K562 (cell line): ENCODE measurements around the gene ZBTB43. TPM values are rescaled to one million over a fixed set of nuclear protein-coding genes. Genes with fewer than 3 reads are reported as not detected.

Source experiments
- ATAC-seq: fragments of 200-7000 bp; cut with Tn5 transposase; 3 replicates; pipeline ENCODE4 v1.9.1; 2020; ENCODE audit warnings: moderate library complexity
- BruUV-seq: library from RNA; stranded (reverse); fragments of 400-500 nt; replicated peaks from 2 replicates; lab custom pipeline; 2021; lab: Mats Ljungman, UMichigan
- CTCF ChIA-PET: fragments of 300-600 bp; formaldehyde crosslinking; extraction: SDS; loops from one replicate; lab custom pipeline; 2021; ENCODE audit warnings: low intra/inter-chr PET ratio; lab: Yijun Ruan, JAX
- POLR2A ChIA-PET: fragments of 300-600, 350-650 bp; sonication (Branson Sonifier 250); formaldehyde crosslinking; extraction: SDS; loops from one replicate; lab custom pipeline; 2021; ENCODE audit warnings: antibody characterized with exemption, inconsistent platforms; lab: Yijun Ruan, JAX
- DNase-seq, 4 experiments: peaks; one replicate each; pipeline versions ENCODE4 v3.0.0 to v3.0.0-alpha.2; 2011 to 2018; ENCODE audit warnings: low spot score in 3 of 4, mixed read lengths in 3 of 4; ENCODE audit errors: extremely low read depth in 1 of 4
- FAIRE-seq: peaks from 2 replicates; lab custom pipeline; 2011; peaks lifted over from hg19 to GRCh38; lab: Jason Lieb, UNC
- H2AFZ ChIP-seq: 2 replicates; pipeline ENCODE4 v1.6.0; 2011; ENCODE audit warnings: low read depth, low read length, control low read depth, inconsistent platforms
- H3K27ac ChIP-seq: fragments of 200-600 bp; 3 replicates; pipeline ENCODE4 v1.8.0; 2011; ENCODE audit warnings: low read depth, mild to moderate bottlenecking, control low read depth, inconsistent platforms, low read length, moderate library complexity, mixed read lengths; ENCODE audit errors: extremely low read depth
- H3K27me3 ChIP-seq, 2 experiments: fragments of 300-600 bp in 1 of 2; 2 replicates in 1 of 2; 3 replicates in 1 of 2; pipeline versions ENCODE4 v1.6.0 to v1.8.0; 2011; ENCODE audit warnings: inconsistent platforms in 2 of 2, low read length in 2 of 2, mild to moderate bottlenecking in 1 of 2, mixed read lengths in 1 of 2, moderate library complexity in 1 of 2; ENCODE audit not compliant: control insufficient read depth in 2 of 2, insufficient read depth in 2 of 2
- H3K36me3 ChIP-seq: fragments of 300-600 bp; 3 replicates; pipeline ENCODE4 v1.8.0; 2011; ENCODE audit warnings: mild to moderate bottlenecking, low read length, inconsistent platforms; ENCODE audit not compliant: control insufficient read depth, insufficient read depth
- H3K4me1 ChIP-seq, 2 experiments: fragments of 200-600 bp in 1 of 2; replicated peaks in 1 of 2; 2 replicates in 1 of 2; 3 replicates in 1 of 2; pipeline versions ENCODE4 v1.5.1 to v1.8.0; 2011; ENCODE audit warnings: inconsistent platforms in 2 of 2, low read length in 2 of 2, mild to moderate bottlenecking in 1 of 2, mixed read lengths in 1 of 2, moderate library complexity in 1 of 2; ENCODE audit not compliant: control insufficient read depth in 2 of 2, insufficient read depth in 2 of 2
- H3K4me2 ChIP-seq: 2 replicates; pipeline ENCODE4 v1.6.1; 2011; ENCODE audit warnings: low read length, control low read depth, inconsistent platforms, mixed read lengths; ENCODE audit not compliant: insufficient read depth
- H3K4me3 ChIP-seq: fragments of 200-600 bp; sonication (generic), shearing (Covaris generic); 2 replicates; pipeline ENCODE4 v1.5.1; 2016; ENCODE audit warnings: control low read depth, inconsistent platforms
- H3K79me2 ChIP-seq: fragments of 200-600 bp; 3 replicates; pipeline ENCODE4 v1.8.0; 2011; ENCODE audit warnings: low read length, inconsistent platforms; ENCODE audit not compliant: control insufficient read depth, insufficient read depth
- H3K9ac ChIP-seq, 2 experiments: 2 replicates each; pipeline versions ENCODE4 v1.6.0 to v1.6.1; 2011; ENCODE audit warnings: low read depth in 2 of 2, low read length in 2 of 2, control low read depth in 1 of 2, inconsistent platforms in 1 of 2, mild to moderate bottlenecking in 1 of 2, mixed read lengths in 1 of 2; ENCODE audit not compliant: insufficient read depth in 1 of 2
- H3K9me1 ChIP-seq: one replicate; pipeline ENCODE4 v1.6.0; 2011; ENCODE audit warnings: inconsistent platforms, mild to moderate bottlenecking, low read length, moderate library complexity; ENCODE audit not compliant: control insufficient read depth, insufficient read depth
- H3K9me3 ChIP-seq: replicated peaks from 2 replicates; pipeline ENCODE4 v1.5.1; 2011; ENCODE audit warnings: low read depth, low read length, inconsistent platforms; ENCODE audit not compliant: control insufficient read depth, insufficient read depth
- H4K20me1 ChIP-seq: replicated peaks from 2 replicates; pipeline ENCODE4 v1.6.1; 2011; ENCODE audit warnings: low read length, inconsistent platforms, mixed read lengths; ENCODE audit not compliant: control insufficient read depth, insufficient read depth
- FOS ChIP-seq: IDR thresholded peaks from 3 replicates; pipeline ENCODE4 v1.6.1; 2011; ENCODE audit not compliant: insufficient read length; ENCODE audit errors: extremely low read depth
- GTF2A2 ChIP-seq: IDR thresholded peaks from 2 replicates; pipeline ENCODE4 v1.6.1; 2016; ENCODE audit warnings: mild to moderate bottlenecking, missing genetic modification characterization, missing compliant biosample characterization
- NFYB ChIP-seq: IDR thresholded peaks from 2 replicates; pipeline ENCODE4 v1.6.1; 2011; ENCODE audit warnings: mild to moderate bottlenecking, moderate library complexity; ENCODE audit not compliant: insufficient read length; ENCODE audit errors: extremely low read depth
- USF2 ChIP-seq: sonication (generic); formaldehyde crosslinking; IDR thresholded peaks from 2 replicates; pipeline ENCODE4 v1.5.0; 2020; ENCODE audit warnings: missing genetic modification reagents
- ZBTB11 ChIP-seq, 3 experiments: fragments of 200-800 bp in 1 of 3; fragments of 250-450 bp in 1 of 3; fragments of 450-650 bp in 1 of 3; sonication (Bioruptor Pico) in 1 of 3; sonication (Bioruptor generic) in 1 of 3; formaldehyde crosslinking in 1 of 3; IDR thresholded peaks; 2 replicates each; pipeline versions ENCODE4 v1.6.1 to v1.8.0; 2016 to 2022; ENCODE audit warnings: mild to moderate bottlenecking in 2 of 3, missing genetic modification characterization in 2 of 3, missing compliant biosample characterization in 1 of 3, moderate library complexity in 1 of 3
- ZNF124 ChIP-seq: sonication (generic); formaldehyde crosslinking; IDR thresholded peaks from 2 replicates; pipeline ENCODE4 v1.8.1; 2022; ENCODE audit warnings: missing genetic modification reagents
- WGBS: fragments of 100-300 bp; shearing (Covaris generic); methylation state at CpG from one replicate; pipeline ENCODE4 v1.1.6; 2016; ENCODE audit warnings: low coverage, mixed read lengths; ENCODE audit not compliant: insufficient coverage; ENCODE audit errors: missing lambda C conversion rate; 5-methylcytosine and 5-hydroxymethylcytosine counted together
- in situ Hi-C: fragments of 300-500 bp; cut with MboI; formaldehyde crosslinking; loops from 4 replicates; pipeline ENCODE4 v1.15.0; 2018; ENCODE audit warnings: inconsistent platforms, mixed read lengths
- intact Hi-C: fragments of 100-400 bp; cut with micrococcal nuclease; formaldehyde crosslinking; loops from 2 replicates; pipeline ENCODE4 v1.14.2; 2022
- polyA plus RNA-seq, 8 experiments: library from polyadenylated mRNA; depleted of rRNA in 4 of 8; stranded (reverse) in 5 of 8; unstranded in 3 of 8; fragments of >200 nt; fragmentation: Nextera tagmentation in 2 of 8; fragmentation: Illumina TruSeq in 1 of 8; extraction: Ambion mirVana in 2 of 8; extraction: Trizol in 1 of 8; gene quantifications; 2 replicates each; pipeline versions ENCODE4 v1.2.1 to v1.2.3, GENCODE V29; 2011 to 2014; ENCODE audit warnings: inconsistent platforms in 1 of 8, missing spikeins in 1 of 8
- total RNA-seq, 7 experiments: library from RNA; depleted of rRNA in 6 of 7; stranded (reverse); fragments of >200 nt in 6 of 7; fragmentation: Illumina TruSeq in 2 of 7; extraction: Trizol in 2 of 7; gene quantifications; 2 replicates each; pipeline versions ENCODE4 v1.2.1 to v1.2.3, GENCODE V29; 2011 to 2021; ENCODE audit warnings: low replicate concordance in 1 of 7
- TF ChIP-seq, protein P1 (sequence below): IDR thresholded peaks from 2 replicates; pipeline ENCODE4 v1.6.1; 2014; ENCODE audit warnings: antibody characterized with exemption
- TF ChIP-seq, protein P2 (sequence below): fragments of 200-800 bp; sonication (Bioruptor generic); IDR thresholded peaks from 2 replicates; pipeline ENCODE4 v1.6.1; 2017; ENCODE audit warnings: missing genetic modification characterization, missing compliant biosample characterization

ZBTB43 gene
- total and polyA plus RNA-seq, 9 of the 15 experiments (the other 6 are each of a cell fraction or from before 2014, with no cell fraction given) = 3.9 to 17.2 (median 9.1) TPM

- H3K4me1 ChIP-seq = no peaks in the 10 kb centered on the region; a peak in 2 of 5 replicates
- CTCF ChIA-PET = no interaction called here
- no peaks in the 10 kb centered on the region for H3K9me3 ChIP-seq
- BruUV-seq = no TSS peak
- H3K9ac ChIP-seq = no peak overlapping the region
- H3K79me2 ChIP-seq = no peaks in the 10 kb centered on the region
- WGBS = 19% methylated on average over 7 of the region's 7 CpGs
- FAIRE-seq (peak; percentile 73), ATAC-seq (peak; percentile 97), DNase-seq (peak; percentile 35 to 65 (median 46))
- H3K4me2 ChIP-seq = no peak overlapping the region
- no peaks in the 10 kb centered on the region for H3K9me1 ChIP-seq
- no peak overlapping the region for H3K4me3 ChIP-seq
- POLR2A ChIA-PET = interaction anchor here (0.7 to 1.3 kb wide), 4 partner anchors 10 to 128 kb away, joined by 3 to 4 read pairs (median 4); no protein-coding TSS in a partner anchor
- no peaks in the 10 kb centered on the region for H4K20me1 ChIP-seq
- H3K36me3 ChIP-seq = no peaks in the 10 kb centered on the region
- peaks cover 5 to 19% of the 10 kb centered on the region in 2 experiments; a peak in 4 of 5 replicates for H3K27me3 ChIP-seq
- no peak overlapping the region for H3K27ac ChIP-seq
- H2AFZ ChIP-seq = 0 out of 2 replicates have a peak overlapping the region, but pooled peaks have one; percentile 5
- intact Hi-C loops (no loop called here), in situ Hi-C loops (no loop called here)
- TF ChIP-seq, protein P1, sequence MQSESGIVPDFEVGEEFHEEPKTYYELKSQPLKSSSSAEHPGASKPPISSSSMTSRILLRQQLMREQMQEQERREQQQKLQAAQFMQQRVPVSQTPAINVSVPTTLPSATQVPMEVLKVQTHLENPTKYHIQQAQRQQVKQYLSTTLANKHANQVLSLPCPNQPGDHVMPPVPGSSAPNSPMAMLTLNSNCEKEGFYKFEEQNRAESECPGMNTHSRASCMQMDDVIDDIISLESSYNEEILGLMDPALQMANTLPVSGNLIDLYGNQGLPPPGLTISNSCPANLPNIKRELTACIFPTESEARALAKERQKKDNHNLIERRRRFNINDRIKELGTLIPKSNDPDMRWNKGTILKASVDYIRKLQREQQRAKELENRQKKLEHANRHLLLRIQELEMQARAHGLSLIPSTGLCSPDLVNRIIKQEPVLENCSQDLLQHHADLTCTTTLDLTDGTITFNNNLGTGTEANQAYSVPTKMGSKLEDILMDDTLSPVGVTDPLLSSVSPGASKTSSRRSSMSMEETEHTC = no peak
- TF ChIP-seq, protein P2, sequence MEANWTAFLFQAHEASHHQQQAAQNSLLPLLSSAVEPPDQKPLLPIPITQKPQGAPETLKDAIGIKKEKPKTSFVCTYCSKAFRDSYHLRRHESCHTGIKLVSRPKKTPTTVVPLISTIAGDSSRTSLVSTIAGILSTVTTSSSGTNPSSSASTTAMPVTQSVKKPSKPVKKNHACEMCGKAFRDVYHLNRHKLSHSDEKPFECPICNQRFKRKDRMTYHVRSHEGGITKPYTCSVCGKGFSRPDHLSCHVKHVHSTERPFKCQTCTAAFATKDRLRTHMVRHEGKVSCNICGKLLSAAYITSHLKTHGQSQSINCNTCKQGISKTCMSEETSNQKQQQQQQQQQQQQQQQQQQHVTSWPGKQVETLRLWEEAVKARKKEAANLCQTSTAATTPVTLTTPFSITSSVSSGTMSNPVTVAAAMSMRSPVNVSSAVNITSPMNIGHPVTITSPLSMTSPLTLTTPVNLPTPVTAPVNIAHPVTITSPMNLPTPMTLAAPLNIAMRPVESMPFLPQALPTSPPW (CRISPR knock-in tag) = no peak
- TF ChIP-seq NFYB = peak; percentile 57
- no peak for TF ChIP-seq ZBTB11 (CRISPR knock-in tag; IDR thresholded peaks at IDR 0.05)
- no peak for TF ChIP-seq GTF2A2 (tag)
- no peak for TF ChIP-seq ZNF124 (CRISPR knock-in tag)
- peak; percentile 71 for TF ChIP-seq USF2 (CRISPR knock-in tag)
- peak; percentile 61 for TF ChIP-seq FOS
Measured at GRCh38 chr9:126763130-126763764, 41.6 kb upstream of the ZBTB43 start.
